CD14-positive monocyte (primary cell): ENCODE results near the gene HAP1. TPM values are rescaled to one million over a fixed set of nuclear protein-coding genes. Genes with fewer than 3 reads are reported as not detected.

Source experiments
- DNase-seq, 3 donors: peaks; one replicate each; pipeline ENCODE4 v3.0.0-alpha.2; 2011 to 2022
- H2AFZ ChIP-seq: 2 replicates; pipeline ENCODE4 v1.6.0; 2012; ENCODE audit warnings: mild to moderate bottlenecking, low read depth, low read length, inconsistent platforms; ENCODE audit not compliant: insufficient read depth, poor library complexity, severe bottlenecking
- H3K27ac ChIP-seq, 2 donors: 1 replicate in 1 of 2; 2 replicates in 1 of 2; pipeline ENCODE4 v1.5.1; 2012 to 2013; ENCODE audit warnings: low read length in 2 of 2, control low read depth in 1 of 2, inconsistent platforms in 1 of 2, low read depth in 1 of 2, mild to moderate bottlenecking in 1 of 2
- H3K27me3 ChIP-seq, 2 donors: one replicate each; pipeline versions ENCODE4 v1.6.0 to v1.6.1; 2011 to 2013; ENCODE audit warnings: low read length in 2 of 2; ENCODE audit not compliant: control insufficient read depth in 2 of 2, insufficient read depth in 2 of 2
- H3K36me3 ChIP-seq, 2 donors: replicated peaks in 1 of 2; 1 replicate in 1 of 2; 2 replicates in 1 of 2; pipeline versions ENCODE4 v1.5.1 to v1.6.1; 2012 to 2013; ENCODE audit warnings: low read length in 2 of 2, control low read depth in 1 of 2, inconsistent platforms in 1 of 2, mild to moderate bottlenecking in 1 of 2; ENCODE audit not compliant: insufficient read depth in 2 of 2, control insufficient read depth in 1 of 2
- H3K4me1 ChIP-seq, 2 donors: 1 replicate in 1 of 2; 2 replicates in 1 of 2; pipeline versions ENCODE4 v1.5.1 to v1.6.1; 2012 to 2013; ENCODE audit warnings: low read length in 2 of 2, control low read depth in 1 of 2, inconsistent platforms in 1 of 2, mild to moderate bottlenecking in 1 of 2, moderate library complexity in 1 of 2; ENCODE audit not compliant: insufficient read depth in 2 of 2, control insufficient read depth in 1 of 2
- H3K4me2 ChIP-seq: replicated peaks from 2 replicates; pipeline ENCODE3; 2012; ENCODE audit warnings: low read length, moderate library complexity, mild to moderate bottlenecking; ENCODE audit not compliant: poor library complexity, severe bottlenecking; ENCODE audit errors: extremely low read depth
- H3K4me3 ChIP-seq, 3 experiments: fragments of 200-600 bp in 1 of 3; sonication (generic) in 1 of 3; replicated peaks in 1 of 3; 1 replicate in 2 of 3; 2 replicates in 1 of 3; pipeline ENCODE4 v1.5.1; 2011 to 2013; ENCODE audit warnings: low read length in 3 of 3, mild to moderate bottlenecking in 3 of 3, control low read depth in 2 of 3, low read depth in 2 of 3, inconsistent platforms in 1 of 3, moderate library complexity in 1 of 3
- H3K79me2 ChIP-seq: 2 replicates; pipeline ENCODE4 v1.6.0; 2012; ENCODE audit warnings: mild to moderate bottlenecking, control low read depth, inconsistent platforms, low read length, moderate library complexity; ENCODE audit not compliant: insufficient read depth
- H3K9ac ChIP-seq: 2 replicates; pipeline ENCODE4 v1.6.0; 2017; ENCODE audit warnings: low read length, mild to moderate bottlenecking; ENCODE audit not compliant: insufficient read depth, poor library complexity, severe bottlenecking
- H3K9me3 ChIP-seq, 2 donors: replicated peaks in 1 of 2; 1 replicate in 1 of 2; 2 replicates in 1 of 2; pipeline versions ENCODE4 v1.5.1 to v1.6.1; 2012 to 2013; ENCODE audit warnings: low read length in 2 of 2, control low read depth in 1 of 2; ENCODE audit not compliant: control insufficient read depth in 1 of 2, insufficient read depth in 1 of 2
- H4K20me1 ChIP-seq: 2 replicates; pipeline ENCODE4 v1.6.0; 2012; ENCODE audit warnings: mild to moderate bottlenecking, low read length, control low read depth, moderate library complexity; ENCODE audit not compliant: insufficient read depth
- H3K27ac Mint-ChIP-seq, 7 donors: one replicate each; pipeline ENCODE4 v1.8.0; 2020; ENCODE audit warnings: mild to moderate bottlenecking in 7 of 7, mixed read lengths in 7 of 7, moderate library complexity in 6 of 7, inconsistent platforms in 2 of 7
- H3K27me3 Mint-ChIP-seq, 3 donors: one replicate each; pipeline ENCODE4 v1.8.0; 2021 to 2022; ENCODE audit warnings: low read depth in 3 of 3, mild to moderate bottlenecking in 3 of 3, mixed read lengths in 3 of 3, moderate library complexity in 3 of 3, inconsistent platforms in 1 of 3
- H3K36me3 Mint-ChIP-seq, 2 donors: one replicate each; pipeline ENCODE4 v1.8.0; 2020; ENCODE audit warnings: mixed read lengths in 2 of 2, inconsistent platforms in 1 of 2, mild to moderate bottlenecking in 1 of 2
- H3K4me1 Mint-ChIP-seq: one replicate; pipeline ENCODE4 v1.8.0; 2020; ENCODE audit warnings: mild to moderate bottlenecking, mixed read lengths
- H3K4me3 Mint-ChIP-seq, 2 donors: one replicate each; pipeline ENCODE4 v1.8.0; 2020; ENCODE audit warnings: mild to moderate bottlenecking in 2 of 2, mixed read lengths in 2 of 2, moderate library complexity in 1 of 2
- H3K9me3 Mint-ChIP-seq, 7 donors: one replicate each; pipeline ENCODE4 v1.8.0; 2020 to 2022; ENCODE audit warnings: mixed read lengths in 7 of 7, mild to moderate bottlenecking in 6 of 7, moderate library complexity in 6 of 7, inconsistent platforms in 2 of 7
- WGBS: methylation state at CpG from one replicate; pipeline ENCODE4 v1.1.5; 2013; ENCODE audit warnings: missing lambda C conversion rate; ENCODE audit not compliant: insufficient coverage; 5-methylcytosine and 5-hydroxymethylcytosine counted together
- intact Hi-C, 2 donors: fragments of 100-400 bp; cut with micrococcal nuclease; formaldehyde crosslinking; loops; one replicate each; pipeline versions ENCODE4 v1.15.0 to v1.15.1; 2023
- polyA plus RNA-seq, 3 donors: library from polyadenylated mRNA; depleted of rRNA in 1 of 3; unstranded in 2 of 3; stranded (reverse) in 1 of 3; fragments of 300-500 nt in 2 of 3; fragments of >200 nt in 1 of 3; fragmentation: Illumina TruSeq in 2 of 3; gene quantifications; 1 replicate in 2 of 3; 2 replicates in 1 of 3; pipeline ENCODE4 v1.2.3, GENCODE V29; 2012 to 2021
- TF ChIP-seq, protein P1 (sequence below): fragments of 200-600 bp; IDR thresholded peaks from one replicate; pipeline ENCODE4 v1.8.0; 2022; ENCODE audit warnings: antibody characterized with exemption, mild to moderate bottlenecking

Gene HAP1
- polyA plus RNA-seq, 3 donors = not detected

DNA sequence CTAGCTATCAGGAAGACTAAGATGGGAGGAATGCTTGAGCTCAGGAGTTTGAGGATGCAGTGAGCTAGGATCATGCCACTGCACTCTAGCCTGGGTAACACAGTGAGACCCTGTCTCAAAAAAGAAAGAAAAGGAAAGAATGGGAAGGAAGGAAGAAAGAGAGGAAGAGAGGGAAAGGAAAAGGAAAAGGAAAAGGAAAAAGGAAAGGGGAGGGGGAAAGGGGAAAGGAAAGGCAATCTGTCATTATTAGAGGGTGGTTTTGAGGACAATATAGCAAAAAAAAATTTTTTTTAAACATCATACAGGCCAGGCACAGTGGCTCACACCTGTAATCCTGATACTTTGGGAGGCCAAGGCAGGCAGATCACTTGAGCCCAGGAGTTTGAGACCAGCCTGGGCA, 31.7 kb upstream of the HAP1 start:
- no peaks in the 10 kb centered on the region for H3K9me3 ChIP-seq
- H3K9ac ChIP-seq = no peak overlapping the region
- no peaks in the 10 kb centered on the region for H3K79me2 ChIP-seq
- H3K4me2 ChIP-seq = no peak overlapping the region
- no peaks in the 10 kb centered on the region for H4K20me1 ChIP-seq
- Mint-ChIP-seq H3K9me3 (no peaks in the 10 kb centered on the region), H3K36me3 (peaks cover 35% of the 10 kb centered on the region in 2 donors), H3K4me3 (no peak overlapping the region), H3K27me3 (peaks cover 0 to 3% (median 1%) of the 10 kb centered on the region in 3 donors), H3K4me1 (no peaks in the 10 kb centered on the region), H3K27ac (no peak overlapping the region)
- TF ChIP-seq, protein P1, sequence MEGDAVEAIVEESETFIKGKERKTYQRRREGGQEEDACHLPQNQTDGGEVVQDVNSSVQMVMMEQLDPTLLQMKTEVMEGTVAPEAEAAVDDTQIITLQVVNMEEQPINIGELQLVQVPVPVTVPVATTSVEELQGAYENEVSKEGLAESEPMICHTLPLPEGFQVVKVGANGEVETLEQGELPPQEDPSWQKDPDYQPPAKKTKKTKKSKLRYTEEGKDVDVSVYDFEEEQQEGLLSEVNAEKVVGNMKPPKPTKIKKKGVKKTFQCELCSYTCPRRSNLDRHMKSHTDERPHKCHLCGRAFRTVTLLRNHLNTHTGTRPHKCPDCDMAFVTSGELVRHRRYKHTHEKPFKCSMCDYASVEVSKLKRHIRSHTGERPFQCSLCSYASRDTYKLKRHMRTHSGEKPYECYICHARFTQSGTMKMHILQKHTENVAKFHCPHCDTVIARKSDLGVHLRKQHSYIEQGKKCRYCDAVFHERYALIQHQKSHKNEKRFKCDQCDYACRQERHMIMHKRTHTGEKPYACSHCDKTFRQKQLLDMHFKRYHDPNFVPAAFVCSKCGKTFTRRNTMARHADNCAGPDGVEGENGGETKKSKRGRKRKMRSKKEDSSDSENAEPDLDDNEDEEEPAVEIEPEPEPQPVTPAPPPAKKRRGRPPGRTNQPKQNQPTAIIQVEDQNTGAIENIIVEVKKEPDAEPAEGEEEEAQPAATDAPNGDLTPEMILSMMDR = no peak
- H3K4me1 ChIP-seq = no peaks in the 10 kb centered on the region
- no peak overlapping the region for H2AFZ ChIP-seq
- no peak overlapping the region for H3K27ac ChIP-seq
- H3K36me3 ChIP-seq = peaks cover 61 to 91% of the 10 kb centered on the region in 2 donors
- no peak for DNase-seq
- no peaks in the 10 kb centered on the region for H3K27me3 ChIP-seq
- intact Hi-C loops = no loop called here
- H3K4me3 ChIP-seq = no peak overlapping the region

DNA sequence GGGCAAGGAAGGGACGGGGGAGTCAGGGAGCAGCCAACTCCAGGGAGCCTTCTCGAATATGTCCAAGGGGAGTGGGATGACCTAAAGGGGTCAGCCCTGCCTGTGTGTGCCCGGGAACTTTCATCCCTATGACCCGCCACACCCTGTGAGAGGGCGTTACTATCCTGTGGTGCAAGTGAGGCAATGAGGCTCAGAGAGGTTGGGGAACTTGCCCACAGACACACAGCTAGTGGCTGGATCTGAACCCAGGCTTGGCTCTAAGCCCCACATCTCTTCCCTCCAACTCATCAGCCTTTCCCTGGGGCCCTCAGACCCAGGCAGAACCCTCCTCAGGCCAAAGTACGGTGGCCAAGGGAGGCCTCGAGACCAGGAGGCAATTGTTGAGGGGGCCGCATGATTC, 28.9 kb upstream of the HAP1 start:
- no peak overlapping the region for H3K4me3 Mint-ChIP-seq
- peaks cover 32 to 35% of the 10 kb centered on the region in 2 donors for H3K36me3 Mint-ChIP-seq
- TF ChIP-seq, protein P1 = no peak
- peaks cover 0 to 3% (median 0%) of the 10 kb centered on the region in 3 donors for H3K27me3 Mint-ChIP-seq
- H3K4me2 ChIP-seq = no peak overlapping the region
- no peaks in the 10 kb centered on the region for H3K9me3 ChIP-seq
- DNase-seq = no peak
- H2AFZ ChIP-seq = no peak overlapping the region
- no peak overlapping the region for H3K27ac Mint-ChIP-seq
- H3K4me3 ChIP-seq = no peak overlapping the region
- 100% methylated on average over 5 of the region's 8 CpGs for WGBS
- H3K9ac ChIP-seq = no peak overlapping the region
- H3K27ac ChIP-seq = no peak overlapping the region
- no peaks in the 10 kb centered on the region for H3K9me3 Mint-ChIP-seq
- peaks cover 62 to 84% of the 10 kb centered on the region in 2 donors for H3K36me3 ChIP-seq
- intact Hi-C loops = no loop called here
- no peaks in the 10 kb centered on the region for H3K79me2 ChIP-seq
- no peaks in the 10 kb centered on the region for H3K4me1 Mint-ChIP-seq
- H4K20me1 ChIP-seq = no peaks in the 10 kb centered on the region
- no peaks in the 10 kb centered on the region for H3K4me1 ChIP-seq
- no peaks in the 10 kb centered on the region for H3K27me3 ChIP-seq
